Right atrium auricular region (tissue), 2 donors: ENCODE data around the gene RIN1. TPM values are rescaled to one million over a fixed set of nuclear protein-coding genes. Genes with fewer than 3 reads are reported as not detected.
A peak's percentile ranks its signal among the peaks of the same experiment; 100 is the strongest.

Experiments used
- DNase-seq: peaks from one replicate; pipeline ENCODE4 v3.0.0-alpha.2; 2019; ENCODE audit warnings: low spot score
- H3K27ac ChIP-seq, 2 donors: fragments of 200-600 bp; sonication (generic); 1 replicate in 1 of 2; 2 replicates in 1 of 2; pipeline ENCODE4 v1.5.1; 2016 to 2019
- H3K27me3 ChIP-seq, 2 donors: fragments of 200-600 bp; sonication (generic); one replicate each; pipeline versions ENCODE4 v1.5.1 to v1.6.0; 2017 to 2019
- H3K36me3 ChIP-seq: fragments of 200-600 bp; sonication (generic); one replicate; pipeline ENCODE4 v1.5.1; 2016
- H3K4me1 ChIP-seq, 2 donors: fragments of 200-600 bp; sonication (generic); one replicate each; pipeline versions ENCODE4 v1.5.1 to v1.6.0; 2017 to 2019
- H3K4me3 ChIP-seq, 2 donors: fragments of 200-600 bp; sonication (generic); 1 replicate in 1 of 2; 2 replicates in 1 of 2; pipeline ENCODE4 v1.5.1; 2017 to 2019; ENCODE audit warnings: mild to moderate bottlenecking in 1 of 2, moderate library complexity in 1 of 2
- H3K9me3 ChIP-seq, 2 donors: fragments of 200-600 bp; sonication (generic); one replicate each; pipeline ENCODE4 v1.5.1; 2019
- total RNA-seq, 2 donors: library from RNA; depleted of rRNA; stranded (reverse); fragments of >200 nt; gene quantifications; one replicate each; pipeline ENCODE4 v1.1.0, GENCODE V29; 2016
- TF ChIP-seq, protein P1 (sequence below), 2 donors: fragments of 200-600 bp; sonication (generic); IDR thresholded peaks; one replicate each; pipeline ENCODE4 v1.5.1; 2019; ENCODE audit warnings: antibody characterized with exemption in 2 of 2

The RIN1 gene
- total RNA-seq, 2 donors from 2014 or later: 1.0 to 5.9 TPM

DNA sequence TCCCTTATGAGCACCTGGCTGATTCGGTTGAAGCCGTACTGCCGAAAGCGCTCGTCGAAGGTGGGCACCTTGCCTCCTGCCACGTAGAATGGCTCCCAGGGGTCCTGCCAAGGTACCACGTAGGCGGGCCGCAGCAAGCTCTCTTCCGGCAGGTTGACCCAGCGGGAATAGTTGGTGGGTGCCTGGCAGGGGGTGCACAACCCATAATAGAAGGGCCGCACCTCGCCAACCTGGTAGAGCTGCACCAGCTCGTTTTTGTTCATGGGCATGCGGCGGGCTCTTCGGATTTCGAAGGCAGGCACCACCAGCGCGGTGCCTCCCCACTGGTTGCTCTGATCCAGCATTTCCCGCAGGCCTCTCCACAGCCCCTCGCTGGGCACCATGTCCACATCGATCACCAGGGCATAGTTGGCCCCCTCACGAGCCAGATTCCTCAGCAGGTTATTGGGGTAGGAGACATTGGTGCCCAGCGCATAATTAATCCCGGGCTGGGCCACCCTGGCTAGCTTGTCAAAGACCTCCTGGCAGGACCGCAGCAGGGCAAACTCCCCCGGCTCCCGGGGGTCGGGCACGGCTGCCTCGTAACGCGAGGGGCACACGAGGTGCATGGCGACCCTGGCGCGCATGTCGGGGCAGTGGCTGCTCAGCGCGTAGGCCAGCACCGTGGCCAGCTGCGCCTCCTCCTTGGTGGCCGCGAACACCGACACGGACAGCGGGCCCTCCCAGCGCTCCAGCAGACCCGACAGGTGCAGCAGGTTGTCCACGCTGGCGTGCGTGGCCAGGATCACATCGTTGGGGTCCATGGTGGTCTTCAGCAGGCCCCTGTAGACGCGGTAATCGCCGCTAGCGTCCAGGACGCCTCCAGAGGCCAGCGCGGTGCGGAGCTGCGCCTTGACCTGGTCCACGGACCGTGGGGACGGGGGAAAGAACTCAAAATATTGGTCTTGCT lies 10.5 kb upstream of the RIN1 start:
- Histone ChIP-seq H3K4me3 (peak overlapping the region; percentile 72 to 85), H3K36me3 (peaks cover under 1% of the 10 kb centered on the region), H3K9me3 (no peaks in the 10 kb centered on the region), H3K27ac (peak overlapping the region; percentile 77 to 91), H3K27me3 (no peaks in the 10 kb centered on the region), H3K4me1 (peaks cover 0 to 39% of the 10 kb centered on the region in 2 donors)
- DNase-seq: no peak
- TF ChIP-seq, protein P1, sequence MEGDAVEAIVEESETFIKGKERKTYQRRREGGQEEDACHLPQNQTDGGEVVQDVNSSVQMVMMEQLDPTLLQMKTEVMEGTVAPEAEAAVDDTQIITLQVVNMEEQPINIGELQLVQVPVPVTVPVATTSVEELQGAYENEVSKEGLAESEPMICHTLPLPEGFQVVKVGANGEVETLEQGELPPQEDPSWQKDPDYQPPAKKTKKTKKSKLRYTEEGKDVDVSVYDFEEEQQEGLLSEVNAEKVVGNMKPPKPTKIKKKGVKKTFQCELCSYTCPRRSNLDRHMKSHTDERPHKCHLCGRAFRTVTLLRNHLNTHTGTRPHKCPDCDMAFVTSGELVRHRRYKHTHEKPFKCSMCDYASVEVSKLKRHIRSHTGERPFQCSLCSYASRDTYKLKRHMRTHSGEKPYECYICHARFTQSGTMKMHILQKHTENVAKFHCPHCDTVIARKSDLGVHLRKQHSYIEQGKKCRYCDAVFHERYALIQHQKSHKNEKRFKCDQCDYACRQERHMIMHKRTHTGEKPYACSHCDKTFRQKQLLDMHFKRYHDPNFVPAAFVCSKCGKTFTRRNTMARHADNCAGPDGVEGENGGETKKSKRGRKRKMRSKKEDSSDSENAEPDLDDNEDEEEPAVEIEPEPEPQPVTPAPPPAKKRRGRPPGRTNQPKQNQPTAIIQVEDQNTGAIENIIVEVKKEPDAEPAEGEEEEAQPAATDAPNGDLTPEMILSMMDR (IDR thresholded peaks at IDR 0.05): no peak

DNA sequence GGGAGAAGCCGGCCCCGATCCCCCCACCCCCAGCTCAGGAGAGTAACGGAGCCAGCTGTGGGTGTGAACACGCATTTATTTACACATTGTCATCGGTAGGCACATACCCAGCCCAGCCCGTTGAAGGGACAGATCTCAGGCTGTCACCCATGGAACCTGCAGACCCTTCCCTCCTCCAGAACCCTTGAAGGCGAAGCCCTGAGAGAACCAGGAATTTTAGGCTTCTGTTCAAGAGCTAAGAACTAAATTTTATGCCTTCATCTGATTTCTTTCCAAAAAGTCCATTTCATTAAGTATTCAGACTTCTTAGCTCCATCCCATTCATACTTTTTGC lies 9.0 kb upstream of the RIN1 start:
- Histone ChIP-seq H3K27ac (peak overlapping the region; percentile 60 to 66), H3K27me3 (no peaks in the 10 kb centered on the region), H3K4me1 (peaks cover 0 to 39% of the 10 kb centered on the region in 2 donors), H3K4me3 (peak overlapping the region; percentile 62 to 81), H3K9me3 (no peaks in the 10 kb centered on the region), H3K36me3 (peaks cover 15% of the 10 kb centered on the region)
- DNase-seq: no peak
- TF ChIP-seq, protein P1 (IDR thresholded peaks at IDR 0.05): no peak

DNA sequence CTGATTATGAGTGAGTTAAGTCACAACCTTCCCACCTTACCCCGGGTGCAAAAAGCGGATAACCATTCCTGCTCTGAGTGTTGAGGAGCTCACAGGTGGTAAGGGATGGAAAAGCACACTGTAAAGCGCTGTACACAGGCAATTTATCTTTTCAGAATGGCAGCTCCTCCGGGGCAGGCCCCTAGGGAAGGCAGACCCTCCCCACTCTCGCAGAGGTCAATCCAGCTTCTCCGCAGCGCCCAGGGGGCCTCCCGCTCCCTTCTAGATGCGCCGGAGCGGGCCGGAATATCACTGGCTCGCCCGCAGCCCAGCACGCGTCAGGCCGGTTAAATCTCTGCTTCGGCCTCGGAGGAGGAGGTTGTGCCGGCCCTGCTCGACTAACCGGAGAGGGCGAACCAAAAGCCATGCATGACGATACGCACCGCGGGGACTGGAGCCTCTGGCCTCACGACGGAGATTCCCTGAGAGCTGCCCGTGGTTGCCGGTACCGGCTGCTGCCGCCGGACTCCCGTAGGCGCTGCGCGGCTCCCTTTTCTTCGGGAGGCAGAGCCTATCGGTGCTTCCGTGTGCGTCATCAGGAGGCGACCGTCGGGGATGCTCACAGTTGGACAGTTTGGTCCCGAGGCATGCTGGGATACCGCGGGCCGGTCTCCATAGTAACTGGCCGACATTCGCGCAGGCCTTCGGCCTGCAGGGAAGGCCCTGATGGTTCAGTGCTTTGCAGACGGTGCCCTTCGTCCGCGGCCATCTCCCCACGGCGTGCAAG lies 8.5 kb upstream of the RIN1 start, which contains the start of gene BRMS1:
BRMS1 (minus strand) TSS at position 555 of the 766 bp plus-strand sequence. CDS start 2,870 bp downstream, outside the sequence.
- peaks cover 0 to 39% of the 10 kb centered on the region in 2 donors for H3K4me1 ChIP-seq
- peaks cover 21% of the 10 kb centered on the region for H3K36me3 ChIP-seq
- no peaks in the 10 kb centered on the region for H3K9me3 ChIP-seq

DNA sequence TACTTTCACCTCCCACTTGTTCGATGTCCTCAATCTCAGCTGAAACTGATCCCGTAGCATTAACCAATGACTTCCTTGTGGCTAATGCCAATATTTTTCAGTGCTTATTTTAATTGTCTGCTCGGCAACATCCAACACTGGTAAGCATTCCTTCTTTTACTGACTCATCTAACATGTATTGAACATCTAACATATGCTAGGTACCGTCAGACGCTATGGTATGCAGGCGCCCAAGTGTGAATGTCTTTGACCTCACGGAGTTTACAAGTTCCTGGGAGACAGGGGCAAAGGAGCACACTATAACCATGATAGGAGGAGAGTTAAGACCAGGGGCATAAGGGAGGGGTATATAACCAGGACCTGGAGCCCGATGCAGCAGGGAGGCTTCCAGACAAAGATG lies 6.9 kb upstream of the RIN1 start:
- H3K27ac ChIP-seq: no peak overlapping the region
- peaks cover 30% of the 10 kb centered on the region for H3K36me3 ChIP-seq
- H3K4me3 ChIP-seq: no peak overlapping the region
- DNase-seq: no peak
- H3K4me1 ChIP-seq: peaks cover 0 to 34% of the 10 kb centered on the region in 2 donors
- TF ChIP-seq, protein P1 (IDR thresholded peaks at IDR 0.05): no peak
- H3K9me3 ChIP-seq: no peaks in the 10 kb centered on the region
- H3K27me3 ChIP-seq: no peaks in the 10 kb centered on the region

More for the DNA sequence above, 8.5 kb upstream of the RIN1 start, which contains the start of gene BRMS1:
- Histone ChIP-seq H3K27me3 (no peaks in the 10 kb centered on the region), H3K4me3 (peak within 1 kb of the TSS; percentile 62 to 81), H3K27ac (peak within 1 kb of the TSS; percentile 60 to 77)
- peak; percentile 98 for DNase-seq
- TF ChIP-seq, protein P1 (IDR thresholded peaks at IDR 0.05): peak in 1 of 2 donors; percentile 40

DNA sequence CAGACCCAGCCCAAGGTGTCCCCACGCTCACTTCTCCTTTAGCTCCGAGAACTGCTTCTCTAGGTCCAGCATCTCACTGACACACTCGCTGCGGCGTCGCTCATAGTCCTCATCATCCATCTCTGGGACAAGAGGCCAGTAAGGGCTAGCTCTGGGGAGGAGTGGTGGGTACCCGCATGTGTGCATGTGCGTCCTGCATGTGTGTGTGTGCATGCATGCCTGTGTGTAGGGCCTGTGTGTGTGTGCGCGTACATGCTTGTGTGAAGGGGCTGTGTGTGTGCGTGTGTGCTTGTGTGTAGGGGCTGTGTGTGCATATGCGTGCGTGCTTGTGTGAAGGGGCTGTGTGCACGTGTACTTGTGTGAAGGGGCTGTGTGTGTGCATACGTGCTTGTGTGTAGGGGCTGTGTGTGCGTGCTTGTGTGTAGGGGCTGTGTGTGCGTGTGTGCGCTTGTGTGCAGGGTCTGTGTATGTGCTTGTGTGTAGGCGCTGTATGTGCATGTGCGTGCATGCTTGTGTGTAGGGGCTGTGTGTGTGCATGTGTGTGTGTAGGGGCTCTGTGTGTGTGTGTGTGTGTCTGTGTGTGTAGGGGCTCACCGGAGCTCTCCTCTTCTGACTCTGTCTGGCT lies 5.4 kb upstream of the RIN1 start:
- DNase-seq: no peak
- H3K36me3 ChIP-seq: peaks cover 35% of the 10 kb centered on the region

More for the DNA sequence above, 5.4 kb upstream of the RIN1 start:
- Histone ChIP-seq H3K27ac (no peak overlapping the region), H3K4me3 (no peak overlapping the region), H3K4me1 (peaks cover 0 to 34% of the 10 kb centered on the region in 2 donors), H3K27me3 (no peaks in the 10 kb centered on the region), H3K9me3 (no peaks in the 10 kb centered on the region)
- TF ChIP-seq, protein P1 (IDR thresholded peaks at IDR 0.05): no peak
